CD1c-positive myeloid dendritic cell (primary cell): ENCODE measurements around the gene AKR1B15.
"Not testable (repeated sequence)": the region's sequence is repeated elsewhere in the genome, so short reads cannot be mapped to it uniquely, and the experiment has no call there.

Experiments
- DNase-seq: peaks from one replicate; pipeline ENCODE4 v3.0.0-alpha.2; 2016; ENCODE audit errors: extremely low spot score

The AKR1B15 gene

GRCh38 chr7:134563398-134563749 is 14.5 kb downstream of the AKR1B15 start:
- not testable (repeated sequence) for DNase-seq

- DNase-seq: no peak
These were observed 16.8 kb downstream of the AKR1B15 start for GRCh38 chr7:134565643-134566136.

GRCh38 chr7:134567368-134567767 is 18.5 kb downstream of the AKR1B15 start:
- DNase-seq: no peak

GRCh38 chr7:134569962-134570361 is 21.1 kb downstream of the AKR1B15 start:
- DNase-seq: not testable (repeated sequence)

- no peak for DNase-seq
These were observed 22.2 kb downstream of the AKR1B15 start for GRCh38 chr7:134571101-134571500.

- no peak for DNase-seq
These were observed 23.0 kb downstream of the AKR1B15 start for GRCh38 chr7:134571746-134572461.

- DNase-seq: no peak
These were observed 25.4 kb downstream of the AKR1B15 start for GRCh38 chr7:134574322-134574721.

- DNase-seq: no peak
These were observed 35.4 kb downstream of the AKR1B15 start for GRCh38 chr7:134584290-134584689.

GRCh38 chr7:134585897-134586296 is 37.0 kb downstream of the AKR1B15 start:
- no peak for DNase-seq

- DNase-seq: no peak
These were observed 38.8 kb downstream of the AKR1B15 start for GRCh38 chr7:134587750-134588149.

- no peak for DNase-seq
These were observed 40.6 kb downstream of the AKR1B15 start for GRCh38 chr7:134589491-134589941.

GRCh38 chr7:134593530-134594392 is 44.9 kb downstream of the AKR1B15 start:
- DNase-seq: no peak

GRCh38 chr7:134594877-134595276 is 46.0 kb downstream of the AKR1B15 start:
- DNase-seq: no peak

- DNase-seq: no peak
These were observed 50.5 kb downstream of the AKR1B15 start for GRCh38 chr7:134599371-134599770.

- no peak for DNase-seq
These were observed 52.5 kb downstream of the AKR1B15 start for GRCh38 chr7:134601459-134601858.

- DNase-seq: peak; percentile 31
These were observed 54.1 kb downstream of the AKR1B15 start for GRCh38 chr7:134602881-134603451.

GRCh38 chr7:134605978-134606923 is 57.3 kb downstream of the AKR1B15 start:
- DNase-seq: peak; percentile 70

- no peak for DNase-seq
These were observed 62.8 kb downstream of the AKR1B15 start for GRCh38 chr7:134611611-134612151.

- no peak for DNase-seq
These were observed 63.3 kb downstream of the AKR1B15 start for GRCh38 chr7:134612197-134612596.

GRCh38 chr7:134613623-134614347 is 64.9 kb downstream of the AKR1B15 start:
- peak; percentile 55 for DNase-seq
